IPS-NIHi7 (cell line): ENCODE results near the gene LFNG.

ENCODE experiments used
- DNase-seq: peaks from one replicate; pipeline ENCODE4 v3.0.0; 2012; ENCODE audit warnings: mixed read lengths; ENCODE audit errors: extremely low spot score

Gene LFNG

DNA sequence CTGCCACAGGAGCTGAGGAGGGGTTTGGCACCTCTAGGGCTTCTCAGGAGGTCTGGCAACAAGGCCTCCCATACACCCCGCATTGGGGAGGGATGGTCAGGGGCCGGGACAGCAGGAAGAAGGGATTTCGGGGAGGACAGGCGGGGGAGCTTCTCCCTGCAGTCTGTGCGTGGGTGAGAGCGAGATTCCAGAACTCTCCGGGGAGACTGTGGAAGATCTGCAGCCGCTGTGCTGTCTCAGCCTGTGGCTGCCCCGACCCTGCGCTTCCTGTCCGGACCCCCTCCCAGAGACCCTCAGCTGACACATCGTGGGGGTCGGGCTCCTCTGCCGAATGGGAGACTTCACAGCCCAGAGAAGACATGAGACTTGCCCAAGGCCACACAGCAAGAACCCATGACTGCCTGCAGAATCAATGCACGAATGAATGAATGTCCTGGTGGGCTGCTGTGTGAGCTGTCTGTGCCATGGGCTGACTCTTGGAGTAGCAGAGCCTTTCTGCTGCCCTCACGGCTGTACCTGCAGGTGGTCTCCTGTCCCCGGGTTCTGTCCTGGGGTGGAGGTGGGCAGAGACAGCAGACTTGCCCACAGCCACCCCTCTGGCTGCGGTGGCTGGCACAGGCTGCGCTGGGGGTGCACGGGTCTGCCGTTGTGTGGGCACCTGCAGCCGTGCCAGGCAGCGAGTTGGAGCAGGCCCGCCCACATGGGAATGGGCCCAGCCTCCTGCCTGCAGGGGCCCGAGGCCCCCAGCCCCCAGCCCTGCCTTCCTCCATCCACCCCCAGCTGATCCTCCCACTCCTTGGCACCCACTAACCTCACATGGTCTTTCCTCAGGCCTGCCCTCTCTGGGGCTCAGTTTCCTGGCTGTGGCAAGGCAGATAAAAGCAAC lies 16.3 kb upstream of the LFNG start:
- no peak for DNase-seq

- DNase-seq = no peak
These were observed 15.3 kb upstream of the LFNG start for GRCh38 chr7:2504128-2504888.

DNA sequence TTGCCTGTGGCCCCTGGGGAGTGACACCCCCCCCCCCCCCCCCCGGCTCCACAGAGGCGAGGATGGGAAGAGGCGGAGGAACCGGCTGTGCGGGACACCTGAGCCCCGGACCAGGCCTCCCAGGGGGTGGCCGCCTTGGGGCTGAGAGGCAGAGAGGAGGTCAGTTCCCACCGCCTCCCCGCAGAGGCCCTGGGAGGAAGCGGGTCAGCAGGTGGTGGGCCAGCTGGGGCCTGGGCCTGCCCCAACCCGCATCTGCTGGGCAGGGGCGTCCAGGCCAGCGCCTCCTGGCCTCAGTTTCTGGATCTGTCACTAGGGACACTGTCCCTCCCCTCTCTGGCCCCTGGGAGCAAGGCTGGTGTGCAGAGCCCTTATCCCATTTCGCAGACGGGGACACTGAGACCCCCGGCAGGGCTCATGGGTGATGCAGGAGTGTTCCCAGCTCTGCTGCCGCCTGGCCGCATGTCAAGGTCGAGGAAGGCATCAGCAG lies 14.6 kb upstream of the LFNG start:
- DNase-seq = no peak

DNA sequence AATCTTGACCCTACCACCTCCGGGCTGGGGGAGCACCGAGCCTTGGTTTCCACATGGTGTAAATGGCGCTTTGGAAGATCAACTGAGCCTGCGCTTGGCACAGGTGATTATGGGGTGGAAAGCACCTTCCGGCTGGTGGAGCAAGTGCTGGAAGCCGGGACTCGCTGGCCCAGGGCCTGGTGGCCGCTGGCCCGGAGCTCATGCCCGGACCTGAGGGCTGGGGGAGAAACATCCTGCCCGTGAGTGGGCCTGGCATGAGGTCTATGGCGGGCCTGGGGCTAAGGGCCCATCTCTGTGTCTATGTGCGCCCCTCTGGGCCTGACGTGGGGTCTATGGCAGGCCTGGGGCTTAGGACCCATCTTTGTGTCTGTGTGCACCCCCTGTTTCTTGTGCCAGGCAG lies 14.2 kb upstream of the LFNG start:
- DNase-seq = no peak

DNA sequence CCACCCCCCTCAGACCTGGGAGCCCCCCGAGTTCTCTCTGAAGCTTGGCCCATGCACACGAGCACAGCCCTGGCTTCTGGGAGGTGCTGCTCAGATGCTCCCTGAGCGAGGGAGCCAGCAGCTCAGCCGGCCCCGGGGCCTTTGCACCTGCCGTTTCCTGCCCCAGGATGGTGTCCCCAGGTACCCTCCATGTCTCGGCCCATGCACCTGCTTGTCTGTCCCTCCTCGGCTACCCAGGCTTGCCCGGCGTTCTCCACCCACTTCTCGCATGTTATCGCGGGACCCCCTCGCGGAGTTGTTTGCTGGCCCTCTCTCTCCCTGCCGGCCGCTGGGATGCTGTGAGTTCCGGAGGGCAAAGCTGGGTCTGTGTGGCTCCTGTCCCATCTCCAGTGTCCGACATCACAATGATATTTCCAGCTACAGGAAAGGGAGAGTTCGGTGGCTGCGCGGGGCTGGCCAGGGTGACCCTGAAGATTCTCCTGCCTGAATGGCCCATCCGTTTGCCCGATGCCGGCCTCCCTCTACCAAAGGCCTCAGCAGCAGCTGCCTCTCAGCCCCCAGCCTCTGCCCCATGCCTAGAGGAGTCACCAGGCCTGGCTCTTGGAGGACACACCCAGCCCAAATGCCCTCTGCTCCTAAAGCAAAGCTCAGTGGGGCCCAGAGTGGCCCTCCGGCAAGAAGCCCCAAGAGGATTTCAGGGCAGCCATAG lies 12.2 kb upstream of the LFNG start:
- no peak for DNase-seq

- no peak for DNase-seq
These were observed 11.7 kb upstream of the LFNG start for GRCh38 chr7:2507917-2508306.

- no peak for DNase-seq
These were observed 11.0 kb upstream of the LFNG start for GRCh38 chr7:2508327-2509215.

DNA sequence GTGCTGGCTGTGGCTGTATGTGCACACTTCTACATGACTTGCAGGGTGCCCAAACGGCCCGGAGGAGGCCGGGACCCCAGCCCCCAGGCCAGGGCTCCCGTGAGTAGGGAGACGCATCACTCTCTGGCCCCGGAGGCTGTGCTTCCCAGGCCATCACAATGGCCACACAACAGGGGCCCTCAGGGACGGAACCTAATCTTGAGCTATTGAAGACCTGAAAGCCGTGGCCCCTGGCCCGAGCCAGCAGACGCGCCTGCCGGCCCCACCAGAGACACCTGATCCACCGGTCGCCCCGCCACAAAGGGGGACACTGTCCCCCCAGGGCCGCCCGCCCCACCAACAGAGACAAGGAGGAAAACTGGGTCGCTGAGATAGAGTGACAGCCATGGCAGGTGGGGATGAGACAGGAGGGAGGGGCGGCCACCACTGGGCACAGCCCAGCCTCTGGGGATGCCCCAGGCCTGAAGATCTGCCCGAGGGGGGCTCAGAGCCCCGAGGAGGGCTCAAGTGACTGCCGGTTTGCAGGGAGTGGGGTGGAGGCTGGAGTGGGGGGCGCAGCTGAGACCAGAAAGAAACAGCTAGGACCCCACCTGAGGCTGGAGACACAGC lies 10.2 kb upstream of the LFNG start:
- no peak for DNase-seq

GRCh38 chr7:2510130-2510776 lies 9.3 kb upstream of the LFNG start:
- no peak for DNase-seq

DNA sequence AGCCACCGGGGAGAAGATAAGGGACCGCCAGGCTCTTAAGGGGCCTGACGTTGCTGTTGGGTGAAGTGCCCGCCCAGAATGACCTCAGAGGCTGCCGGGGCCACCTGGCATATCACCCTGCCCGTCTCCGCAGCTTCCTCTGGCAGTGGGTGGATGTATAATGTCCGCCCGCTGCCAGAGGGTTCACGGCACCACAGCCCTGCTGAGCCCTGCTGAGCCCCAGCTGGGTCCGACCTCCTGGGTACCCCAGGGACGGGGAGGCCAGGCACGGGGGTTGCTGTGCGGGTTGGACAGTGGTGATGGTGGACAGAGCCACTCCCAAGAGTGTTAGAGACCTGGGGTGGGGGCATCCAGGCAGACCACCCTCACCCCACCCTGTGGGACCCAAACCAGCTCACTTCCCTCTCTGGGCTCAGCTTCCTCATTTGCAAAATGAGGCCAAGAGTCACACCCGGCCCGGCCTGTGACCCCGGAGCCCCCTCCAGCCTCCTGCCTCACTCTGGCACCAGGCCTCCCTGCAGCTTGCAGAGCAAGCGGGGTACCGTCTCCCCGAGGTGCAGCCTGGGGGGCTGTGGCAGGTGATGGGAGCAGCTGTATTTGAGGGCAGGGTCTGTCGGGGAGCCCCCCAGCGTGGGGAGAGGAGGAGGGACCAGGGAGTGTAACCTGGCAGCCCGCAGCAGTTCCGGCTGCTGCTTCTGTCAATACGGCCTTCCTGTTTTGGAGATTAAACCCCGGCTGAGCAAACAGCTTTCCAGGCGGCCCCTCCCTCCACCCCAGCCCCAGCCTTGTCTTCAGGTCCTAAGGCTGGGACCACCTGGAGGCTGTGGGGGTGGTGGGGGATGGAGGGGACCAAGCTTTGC lies 8.4 kb upstream of the LFNG start:
- no peak for DNase-seq

GRCh38 chr7:2511769-2512168 lies 7.8 kb upstream of the LFNG start:
- DNase-seq = no peak

GRCh38 chr7:2512179-2512661 lies 7.4 kb upstream of the LFNG start:
- no peak for DNase-seq

GRCh38 chr7:2512713-2513112 lies 6.9 kb upstream of the LFNG start:
- no peak for DNase-seq

- no peak for DNase-seq
These were observed 5.9 kb upstream of the LFNG start for GRCh38 chr7:2513702-2514101.

- no peak for DNase-seq
These were observed 4.8 kb upstream of the LFNG start for GRCh38 chr7:2514473-2515423.

GRCh38 chr7:2515424-2516193 lies 4.0 kb upstream of the LFNG start:
- no peak for DNase-seq

GRCh38 chr7:2516194-2516555 lies 3.4 kb upstream of the LFNG start:
- no peak for DNase-seq
